Neural progenitor cell (in vitro differentiated cells): ENCODE results near the gene ZNF382.

Experiments used
- EZH2 ChIP-seq: fragments of 200-600 bp; sonication (generic); IDR thresholded peaks from 2 replicates; pipeline ENCODE4 v1.6.1; 2017; ENCODE audit warnings: antibody characterized with exemption, mild to moderate bottlenecking, moderate library complexity
- TF ChIP-seq, protein P1 (sequence below): fragments of 200-600 bp; sonication (generic); IDR thresholded peaks from 2 replicates; pipeline ENCODE4 v1.5.1; 2017; ENCODE audit warnings: antibody characterized with exemption, mild to moderate bottlenecking

DNA sequence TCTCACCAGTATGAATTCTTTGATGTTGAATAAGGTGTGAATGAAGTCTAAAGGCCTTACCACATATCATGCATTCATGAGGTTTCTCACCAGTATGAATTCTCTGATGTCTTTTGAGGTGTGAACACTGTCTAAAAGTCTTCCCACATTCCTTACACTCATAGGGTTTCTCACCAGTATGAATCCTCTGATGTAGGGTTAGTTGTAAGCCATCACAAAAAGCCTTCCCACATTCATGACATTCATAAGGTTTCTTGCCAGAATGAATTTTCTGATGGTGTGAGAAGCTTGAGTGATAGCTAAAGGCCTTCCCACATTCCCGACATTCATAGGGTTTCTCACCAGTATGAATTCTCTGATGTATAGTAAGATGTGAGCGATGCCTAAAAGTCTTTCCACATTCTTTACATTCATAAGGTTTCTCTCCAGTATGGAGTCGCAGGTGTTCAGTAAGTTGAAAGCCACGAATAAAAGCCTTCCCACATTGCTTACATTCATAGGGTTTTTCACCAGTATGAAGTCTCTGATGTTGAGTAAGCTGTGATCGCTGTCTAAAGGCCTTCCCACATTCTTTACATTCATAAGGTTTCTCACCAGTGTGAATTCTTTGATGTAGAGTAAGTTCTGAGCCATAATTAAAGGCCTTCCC is 33.9 kb downstream of the ZNF382 start:
- TF ChIP-seq, protein P1, sequence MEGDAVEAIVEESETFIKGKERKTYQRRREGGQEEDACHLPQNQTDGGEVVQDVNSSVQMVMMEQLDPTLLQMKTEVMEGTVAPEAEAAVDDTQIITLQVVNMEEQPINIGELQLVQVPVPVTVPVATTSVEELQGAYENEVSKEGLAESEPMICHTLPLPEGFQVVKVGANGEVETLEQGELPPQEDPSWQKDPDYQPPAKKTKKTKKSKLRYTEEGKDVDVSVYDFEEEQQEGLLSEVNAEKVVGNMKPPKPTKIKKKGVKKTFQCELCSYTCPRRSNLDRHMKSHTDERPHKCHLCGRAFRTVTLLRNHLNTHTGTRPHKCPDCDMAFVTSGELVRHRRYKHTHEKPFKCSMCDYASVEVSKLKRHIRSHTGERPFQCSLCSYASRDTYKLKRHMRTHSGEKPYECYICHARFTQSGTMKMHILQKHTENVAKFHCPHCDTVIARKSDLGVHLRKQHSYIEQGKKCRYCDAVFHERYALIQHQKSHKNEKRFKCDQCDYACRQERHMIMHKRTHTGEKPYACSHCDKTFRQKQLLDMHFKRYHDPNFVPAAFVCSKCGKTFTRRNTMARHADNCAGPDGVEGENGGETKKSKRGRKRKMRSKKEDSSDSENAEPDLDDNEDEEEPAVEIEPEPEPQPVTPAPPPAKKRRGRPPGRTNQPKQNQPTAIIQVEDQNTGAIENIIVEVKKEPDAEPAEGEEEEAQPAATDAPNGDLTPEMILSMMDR, result no peak
- no peak for TF ChIP-seq EZH2
